OCI-LY7 (cell line): ENCODE results near the gene TXN2.

Source experiments
- CTCF ChIP-seq: fragments of 200-600 bp; sonication (generic); conservative IDR thresholded peaks from 2 replicates; pipeline ENCODE4 v1.5.1; 2014; ENCODE audit warnings: mild to moderate bottlenecking, antibody characterized with exemption, low read length, moderate library complexity, mixed read lengths
- EZH2phosphoT487 ChIP-seq: fragments of 200-600 bp; sonication (generic); IDR thresholded peaks from 2 replicates; pipeline ENCODE4 v1.6.1; 2018; ENCODE audit warnings: low read depth, borderline replicate concordance, mild to moderate bottlenecking, mixed run types, antibody characterized with exemption, low read length, moderate library complexity, mixed read lengths

DNA sequence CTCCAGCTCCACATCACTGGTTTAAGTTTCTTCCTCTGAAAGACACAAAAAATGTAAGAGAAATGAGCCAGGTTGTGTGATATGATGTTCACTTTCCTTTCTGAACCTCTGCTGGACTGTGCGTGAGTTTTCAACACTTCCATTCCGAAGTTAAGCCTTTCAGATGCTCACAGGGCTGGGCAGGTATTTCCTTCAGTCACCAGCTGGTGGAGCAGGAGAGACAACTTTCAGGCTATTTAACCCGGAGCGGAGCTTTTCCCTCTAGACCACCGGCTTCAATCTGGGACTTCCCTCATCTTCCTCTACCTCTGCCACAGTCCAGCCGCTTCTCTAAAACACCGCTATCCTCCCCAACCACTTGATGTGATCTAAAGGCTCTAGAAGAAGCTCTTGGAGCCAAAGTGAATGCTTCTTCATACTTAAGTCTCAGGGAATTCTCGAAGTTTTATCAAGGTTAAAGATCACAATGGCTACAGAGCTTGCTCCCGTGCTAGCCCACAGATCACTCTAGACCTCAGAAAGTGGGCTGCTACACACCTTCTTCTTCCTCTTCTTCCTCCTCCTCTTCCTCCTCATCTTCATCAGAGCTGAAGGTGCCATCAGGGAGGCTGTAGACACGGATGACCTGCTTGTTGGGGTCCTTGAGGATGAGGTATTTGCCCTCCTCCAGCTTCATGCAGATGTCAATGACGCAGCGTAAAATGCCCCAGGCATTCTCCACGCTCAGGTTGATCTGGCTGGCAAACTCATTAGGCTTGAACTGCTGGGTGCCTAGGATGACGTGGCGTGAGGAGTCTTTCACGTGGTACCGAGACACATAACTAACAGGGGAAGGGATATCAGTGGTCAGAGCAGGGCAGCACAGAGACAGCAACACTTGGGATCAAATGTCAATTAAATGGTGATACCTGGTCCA lies 29.8 kb upstream of the TXN2 start:
- TF ChIP-seq CTCF (peak; percentile 77), EZH2phosphoT487 (no peak)
